ENCODE measurements around the gene ERI2. TPM values are rescaled to one million over a fixed set of nuclear protein-coding genes. Genes with fewer than 3 reads are reported as not detected.

The ERI2 gene
- total RNA-seq, 1 experiment from 2014 or later = 22.4 TPM

GRCh38 chr16:20747030-20747816 is 59.0 kb downstream of the ERI2 start:
- no peak for DNase-seq
- Histone ChIP-seq H3K27me3 (ENCODE audit: insufficient read depth, low read length) (no peaks in the 10 kb centered on the region), H2AK5ac (ENCODE audit: insufficient read length, low read length) (no peak overlapping the region), H4K5ac (ENCODE audit: insufficient read length, low read depth, low read length) (no peak overlapping the region), H3K27ac (ENCODE audit: insufficient read length, low read depth, low read length) (no peak overlapping the region), H3K4ac (ENCODE audit: low read depth, low read length) (no peak overlapping the region), H3K9ac (ENCODE audit: extremely low read depth, insufficient read length, low read length) (no peak overlapping the region), H2BK15ac (ENCODE audit: low read depth, low read length) (no peak overlapping the region), H3K14ac (ENCODE audit: insufficient read depth, low read length) (no peak overlapping the region), H3K79me1 (ENCODE audit: insufficient read depth, low read depth, low read length, poor library complexity, severe bottlenecking) (no peaks in the 10 kb centered on the region), H2AFZ (ENCODE audit: low read length) (no peak overlapping the region), H3K56ac (ENCODE audit: insufficient read length, low read depth, low read length) (no peak overlapping the region), H3K23ac (ENCODE audit: insufficient read length, low read depth, low read length) (no peak overlapping the region), H3K4me1 (ENCODE audit: insufficient read depth, low read length) (no peaks in the 10 kb centered on the region), H4K20me1 (ENCODE audit: control insufficient read depth, insufficient read depth, insufficient read length) (no peaks in the 10 kb centered on the region), H2BK12ac (ENCODE audit: insufficient read length, low read depth, low read length) (no peak overlapping the region), H4K8ac (replicated peaks; ENCODE audit: insufficient read length, low read depth, low read length) (no peak overlapping the region), H3K79me2 (ENCODE audit: insufficient read depth, low read length) (no peaks in the 10 kb centered on the region), H2BK20ac (ENCODE audit: low read depth, low read length, poor library complexity, severe bottlenecking) (no peak overlapping the region), H2BK120ac (ENCODE audit: low read depth, low read length, poor library complexity, severe bottlenecking) (no peak overlapping the region), H3K9me3 (ENCODE audit: control insufficient read depth, low read depth, low read length) (no peaks in the 10 kb centered on the region), H4K91ac (ENCODE audit: insufficient read length, low read depth, low read length) (no peak overlapping the region), H3K18ac (ENCODE audit: insufficient read length, low read depth, low read length) (no peak overlapping the region), H2BK5ac (ENCODE audit: insufficient read length, low read length) (no peak overlapping the region), H3K4me2 (ENCODE audit: insufficient read depth, insufficient read length, low read length) (no peak overlapping the region), H3T11ph (ENCODE audit: low read length) (no peak overlapping the region), H3K23me2 (ENCODE audit: insufficient read length, low read depth, low read length, poor library complexity, severe bottlenecking) (no peaks in the 10 kb centered on the region)
- WGBS (ENCODE audit: extremely low coverage, insufficient read length, low lambda C conversion rate) = no CpG with 5 or more reads among the region's 4 CpGs
- Mint-ChIP-seq H3K36me3 (ENCODE audit: insufficient read depth in 1 of 3, low read depth in 3 of 3) (peaks cover 0 to 11% (median 6%) of the 10 kb centered on the region in 3 experiments; a peak in 4 of 7 replicates), H3K4me1 (no peaks in the 10 kb centered on the region), H3K27ac (no peak overlapping the region), H3K27me3 (ENCODE audit: low read depth) (peaks cover 12% of the 10 kb centered on the region), H3K4me3 (no peak overlapping the region), H3K9me3 (peaks cover 23 to 27% of the 10 kb centered on the region in 2 experiments)
- TF ChIP-seq, protein P1, sequence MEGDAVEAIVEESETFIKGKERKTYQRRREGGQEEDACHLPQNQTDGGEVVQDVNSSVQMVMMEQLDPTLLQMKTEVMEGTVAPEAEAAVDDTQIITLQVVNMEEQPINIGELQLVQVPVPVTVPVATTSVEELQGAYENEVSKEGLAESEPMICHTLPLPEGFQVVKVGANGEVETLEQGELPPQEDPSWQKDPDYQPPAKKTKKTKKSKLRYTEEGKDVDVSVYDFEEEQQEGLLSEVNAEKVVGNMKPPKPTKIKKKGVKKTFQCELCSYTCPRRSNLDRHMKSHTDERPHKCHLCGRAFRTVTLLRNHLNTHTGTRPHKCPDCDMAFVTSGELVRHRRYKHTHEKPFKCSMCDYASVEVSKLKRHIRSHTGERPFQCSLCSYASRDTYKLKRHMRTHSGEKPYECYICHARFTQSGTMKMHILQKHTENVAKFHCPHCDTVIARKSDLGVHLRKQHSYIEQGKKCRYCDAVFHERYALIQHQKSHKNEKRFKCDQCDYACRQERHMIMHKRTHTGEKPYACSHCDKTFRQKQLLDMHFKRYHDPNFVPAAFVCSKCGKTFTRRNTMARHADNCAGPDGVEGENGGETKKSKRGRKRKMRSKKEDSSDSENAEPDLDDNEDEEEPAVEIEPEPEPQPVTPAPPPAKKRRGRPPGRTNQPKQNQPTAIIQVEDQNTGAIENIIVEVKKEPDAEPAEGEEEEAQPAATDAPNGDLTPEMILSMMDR (conservative IDR thresholded peaks at IDR 0.05) = no peak

Data from H9 (cell line).